GM19455 (cell line): Measurements from ENCODE around the gene HDAC11.
A peak's percentile ranks its signal among the peaks of the same experiment; 100 is the strongest.
"Not testable (repeated sequence)": the region's sequence is repeated elsewhere in the genome, so short reads cannot be mapped to it uniquely, and the experiment has no call there.

Experiments
- ATAC-seq: cut with Tn5 transposase; IDR thresholded peaks from one replicate; pipeline ENCODE4 v1.9.1; 2021; ENCODE audit not compliant: unreplicated experiment

Gene HDAC11

GRCh38 chr3:13479582-13480339 lies at the start of gene HDAC11:
TSS of gene HDAC11 (plus strand) at chr3:13480306. CDS start at chr3:13480348, 42 bp downstream.
- ATAC-seq = peak; percentile 95

GRCh38 chr3:13430411-13430875 lies 49.7 kb upstream of the HDAC11 start:
- not testable (repeated sequence) for ATAC-seq

- no peak for ATAC-seq
Measured at GRCh38 chr3:13432093-13432492, 48.0 kb upstream of the HDAC11 start.

- ATAC-seq = no peak
Measured at GRCh38 chr3:13433912-13434311, 46.2 kb upstream of the HDAC11 start.

GRCh38 chr3:13436213-13436612 lies 43.9 kb upstream of the HDAC11 start:
- ATAC-seq = not testable (repeated sequence)

GRCh38 chr3:13440204-13440817 lies 39.8 kb upstream of the HDAC11 start:
- ATAC-seq = no peak

- ATAC-seq = not testable (repeated sequence)
Measured at GRCh38 chr3:13442882-13443281, 37.2 kb upstream of the HDAC11 start.

- peak; percentile 7 for ATAC-seq
Measured at GRCh38 chr3:13451301-13451673, 28.8 kb upstream of the HDAC11 start.

GRCh38 chr3:13452490-13453335 lies 27.4 kb upstream of the HDAC11 start:
- no peak for ATAC-seq

- no peak for ATAC-seq
Measured at GRCh38 chr3:13455644-13456043, 24.5 kb upstream of the HDAC11 start.

GRCh38 chr3:13457593-13457992 lies 22.5 kb upstream of the HDAC11 start:
- no peak for ATAC-seq

- ATAC-seq = no peak
Measured at GRCh38 chr3:13459605-13460340, 20.3 kb upstream of the HDAC11 start.

GRCh38 chr3:13460341-13460736 lies 19.8 kb upstream of the HDAC11 start:
- ATAC-seq = no peak

GRCh38 chr3:13461169-13462124 lies 18.7 kb upstream of the HDAC11 start:
- ATAC-seq = no peak

- ATAC-seq = no peak
Measured at GRCh38 chr3:13462125-13462629, 17.9 kb upstream of the HDAC11 start.

- no peak for ATAC-seq
Measured at GRCh38 chr3:13462822-13463221, 17.3 kb upstream of the HDAC11 start.

- ATAC-seq = no peak
Measured at GRCh38 chr3:13463618-13464400, 16.3 kb upstream of the HDAC11 start.

- no peak for ATAC-seq
Measured at GRCh38 chr3:13465236-13465873, 14.8 kb upstream of the HDAC11 start.
